Osteocyte (in vitro differentiated cells): Measurements from ENCODE around the gene TMEM45A. TPM values are rescaled to one million over a fixed set of nuclear protein-coding genes. Genes with fewer than 3 reads are reported as not detected.

ENCODE experiments used
- DNase-seq: peaks from one replicate; pipeline ENCODE4 v3.0.0; 2021; ENCODE audit warnings: mixed read lengths; ENCODE audit not compliant: unreplicated experiment; ENCODE audit errors: extremely low spot score
- H3K27ac Mint-ChIP-seq: one replicate; pipeline ENCODE4 v1.8.0; 2021; ENCODE audit warnings: mild to moderate bottlenecking, mixed read lengths; ENCODE audit not compliant: unreplicated experiment
- H3K27me3 Mint-ChIP-seq: one replicate; pipeline ENCODE4 v1.8.0; 2021; ENCODE audit warnings: mixed read lengths; ENCODE audit not compliant: unreplicated experiment
- H3K36me3 Mint-ChIP-seq: one replicate; pipeline ENCODE4 v1.8.0; 2021; ENCODE audit warnings: mixed read lengths; ENCODE audit not compliant: unreplicated experiment
- H3K4me1 Mint-ChIP-seq: one replicate; pipeline ENCODE4 v1.8.0; 2021; ENCODE audit warnings: mixed read lengths; ENCODE audit not compliant: unreplicated experiment
- H3K4me3 Mint-ChIP-seq: one replicate; pipeline ENCODE4 v1.8.0; 2021; ENCODE audit warnings: mild to moderate bottlenecking, moderate library complexity, mixed read lengths; ENCODE audit not compliant: unreplicated experiment
- H3K9me3 Mint-ChIP-seq: one replicate; pipeline ENCODE4 v1.8.0; 2021; ENCODE audit warnings: mixed read lengths; ENCODE audit not compliant: unreplicated experiment
- total RNA-seq: library from RNA; stranded (reverse); gene quantifications from 2 replicates; pipeline ENCODE4 v1.2.1, GENCODE V29; 2021
- TF ChIP-seq, protein P1 (sequence below): fragments of 200-600 bp; sonication (generic); IDR thresholded peaks from 2 replicates; pipeline ENCODE4 v1.5.0; 2021; ENCODE audit warnings: antibody characterized with exemption, mild to moderate bottlenecking, moderate library complexity

Gene TMEM45A
- total RNA-seq, 1 donor from 2014 or later = 29.1 TPM

DNA sequence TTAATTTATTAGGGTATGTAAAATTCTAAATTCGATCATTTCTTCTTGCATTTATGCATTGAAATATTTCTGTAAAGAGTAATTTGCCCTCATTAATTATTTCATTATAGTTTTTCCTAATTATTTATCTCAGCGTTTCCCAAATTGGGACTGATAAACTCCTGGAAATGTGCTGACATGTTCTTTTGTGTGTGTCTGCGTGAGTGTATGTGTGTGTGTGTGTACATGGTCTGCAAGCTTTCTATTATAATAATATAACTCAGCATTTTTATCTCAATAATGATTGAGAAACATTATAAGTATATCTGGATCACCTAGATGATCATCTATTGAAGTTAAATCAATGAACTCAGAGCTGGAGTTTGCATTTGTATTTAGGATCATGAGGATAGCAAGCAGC, 38.7 kb downstream of the TMEM45A start:
- no peaks in the 10 kb centered on the region for H3K27me3 Mint-ChIP-seq
- peaks cover 10% of the 10 kb centered on the region for H3K4me1 Mint-ChIP-seq
- no peaks in the 10 kb centered on the region for H3K9me3 Mint-ChIP-seq
- TF ChIP-seq, protein P1, sequence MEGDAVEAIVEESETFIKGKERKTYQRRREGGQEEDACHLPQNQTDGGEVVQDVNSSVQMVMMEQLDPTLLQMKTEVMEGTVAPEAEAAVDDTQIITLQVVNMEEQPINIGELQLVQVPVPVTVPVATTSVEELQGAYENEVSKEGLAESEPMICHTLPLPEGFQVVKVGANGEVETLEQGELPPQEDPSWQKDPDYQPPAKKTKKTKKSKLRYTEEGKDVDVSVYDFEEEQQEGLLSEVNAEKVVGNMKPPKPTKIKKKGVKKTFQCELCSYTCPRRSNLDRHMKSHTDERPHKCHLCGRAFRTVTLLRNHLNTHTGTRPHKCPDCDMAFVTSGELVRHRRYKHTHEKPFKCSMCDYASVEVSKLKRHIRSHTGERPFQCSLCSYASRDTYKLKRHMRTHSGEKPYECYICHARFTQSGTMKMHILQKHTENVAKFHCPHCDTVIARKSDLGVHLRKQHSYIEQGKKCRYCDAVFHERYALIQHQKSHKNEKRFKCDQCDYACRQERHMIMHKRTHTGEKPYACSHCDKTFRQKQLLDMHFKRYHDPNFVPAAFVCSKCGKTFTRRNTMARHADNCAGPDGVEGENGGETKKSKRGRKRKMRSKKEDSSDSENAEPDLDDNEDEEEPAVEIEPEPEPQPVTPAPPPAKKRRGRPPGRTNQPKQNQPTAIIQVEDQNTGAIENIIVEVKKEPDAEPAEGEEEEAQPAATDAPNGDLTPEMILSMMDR = no peak
- H3K36me3 Mint-ChIP-seq = peaks cover 3% of the 10 kb centered on the region
- DNase-seq = no peak
- H3K4me3 Mint-ChIP-seq = no peak overlapping the region
- no peak overlapping the region for H3K27ac Mint-ChIP-seq

- H3K4me3 Mint-ChIP-seq = no peak overlapping the region
- H3K36me3 Mint-ChIP-seq = peaks cover 5% of the 10 kb centered on the region
- no peak overlapping the region for H3K27ac Mint-ChIP-seq
Measured at GRCh38 chr3:100532411-100532810, 40.0 kb downstream of the TMEM45A start.

GRCh38 chr3:100533176-100533575, 40.8 kb downstream of the TMEM45A start:
- TF ChIP-seq, protein P1 = no peak
- Mint-ChIP-seq H3K27ac (no peak overlapping the region), H3K9me3 (no peaks in the 10 kb centered on the region), H3K36me3 (peaks cover 6% of the 10 kb centered on the region), H3K27me3 (no peaks in the 10 kb centered on the region), H3K4me3 (no peak overlapping the region), H3K4me1 (peaks cover 2% of the 10 kb centered on the region)
- no peak for DNase-seq

More at GRCh38 chr3:100532411-100532810, 40.0 kb downstream of the TMEM45A start:
- Mint-ChIP-seq H3K4me1 (peaks cover 4% of the 10 kb centered on the region), H3K9me3 (no peaks in the 10 kb centered on the region), H3K27me3 (no peaks in the 10 kb centered on the region)
- DNase-seq = no peak
- TF ChIP-seq, protein P1 = no peak

DNA sequence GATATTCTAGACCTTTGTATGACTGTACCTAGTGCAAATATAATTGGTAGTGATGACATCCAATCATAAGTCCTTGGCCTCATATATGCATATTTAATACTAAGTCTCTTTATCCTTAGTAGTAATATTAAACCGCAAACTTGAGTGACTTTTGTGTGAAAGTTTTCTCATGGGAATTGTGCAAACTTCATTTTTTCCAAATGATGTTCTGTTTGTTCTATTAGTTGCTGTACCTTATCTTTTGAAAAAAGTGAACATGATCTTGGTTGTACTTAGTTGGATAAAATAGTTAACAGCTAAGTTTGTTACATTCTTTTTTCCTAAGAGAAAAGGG, 43.2 kb downstream of the TMEM45A start:
- DNase-seq = no peak
- Mint-ChIP-seq H3K4me3 (no peak overlapping the region), H3K27me3 (no peaks in the 10 kb centered on the region), H3K4me1 (peaks cover 2% of the 10 kb centered on the region), H3K36me3 (peaks cover 9% of the 10 kb centered on the region), H3K27ac (no peak overlapping the region), H3K9me3 (peaks cover 6% of the 10 kb centered on the region)
- TF ChIP-seq, protein P1 = no peak

GRCh38 chr3:100536093-100536492, 43.7 kb downstream of the TMEM45A start:
- Mint-ChIP-seq H3K27ac (no peak overlapping the region), H3K4me3 (no peak overlapping the region), H3K9me3 (peaks cover 10% of the 10 kb centered on the region), H3K36me3 (peaks cover 12% of the 10 kb centered on the region), H3K4me1 (peaks cover 5% of the 10 kb centered on the region), H3K27me3 (no peaks in the 10 kb centered on the region)
- DNase-seq = no peak
- TF ChIP-seq, protein P1 = no peak
